Measurements from ENCODE around the gene GHSR. TPM values are rescaled to one million over a fixed set of nuclear protein-coding genes. Genes with fewer than 3 reads are reported as not detected.
A peak's percentile ranks its signal among the peaks of the same experiment; 100 is the strongest.

GHSR gene
- total RNA-seq, 1 donor = not detected

GRCh38 chr3:172461530-172462138 is 13.4 kb upstream of the GHSR start:
- TF ChIP-seq CTCF (IDR thresholded peaks at IDR 0.05; ENCODE audit: extremely low read depth, low read depth, low read length) = peak; percentile 89
- Histone ChIP-seq H3K4me1 (ENCODE audit: insufficient read depth, low read length) (no peaks in the 10 kb centered on the region), H2AFZ (ENCODE audit: low read length) (no peak overlapping the region), H3K79me2 (ENCODE audit: insufficient read depth, low read length) (no peaks in the 10 kb centered on the region), H3K36me3 (ENCODE audit: insufficient read depth, low read length) (no peaks in the 10 kb centered on the region), H4K20me1 (ENCODE audit: insufficient read depth, low read length) (no peaks in the 10 kb centered on the region), H3K27me3 (ENCODE audit: insufficient read depth, low read length) (peaks cover 17% of the 10 kb centered on the region), H3K4me2 (ENCODE audit: insufficient read depth, low read length) (no peak overlapping the region), H3K27ac (ENCODE audit: low read depth, low read length) (no peak overlapping the region), H3K9me3 (ENCODE audit: low read depth, low read length) (no peaks in the 10 kb centered on the region), H3K4me3 (ENCODE audit: insufficient read depth, low read length) (no peak overlapping the region)
- peak; percentile 50 for DNase-seq (ENCODE audit: insufficient read length, low spot score, missing footprints)

GRCh38 chr3:172456404-172456803 is 8.1 kb upstream of the GHSR start:
- H3K27me3 ChIP-seq (ENCODE audit: insufficient read depth, low read length) = peaks cover 23% of the 10 kb centered on the region
- TF ChIP-seq CTCF (IDR thresholded peaks at IDR 0.05; ENCODE audit: extremely low read depth, low read depth, low read length) = no peak
- H3K4me3 ChIP-seq (ENCODE audit: insufficient read depth, low read length) = no peak overlapping the region
- no peak overlapping the region for H2AFZ ChIP-seq (ENCODE audit: low read length)
- no peaks in the 10 kb centered on the region for H3K4me1 ChIP-seq (ENCODE audit: insufficient read depth, low read length)
- no peak overlapping the region for H3K27ac ChIP-seq (ENCODE audit: low read depth, low read length)
- H3K79me2 ChIP-seq (ENCODE audit: insufficient read depth, low read length) = no peaks in the 10 kb centered on the region
- H4K20me1 ChIP-seq (ENCODE audit: insufficient read depth, low read length) = no peaks in the 10 kb centered on the region
- no peaks in the 10 kb centered on the region for H3K9me3 ChIP-seq (ENCODE audit: low read depth, low read length)
- H3K4me2 ChIP-seq (ENCODE audit: insufficient read depth, low read length) = no peak overlapping the region
- no peak for DNase-seq (ENCODE audit: insufficient read length, low spot score, missing footprints)
- no peaks in the 10 kb centered on the region for H3K36me3 ChIP-seq (ENCODE audit: insufficient read depth, low read length)

- Histone ChIP-seq H3K36me3 (ENCODE audit: insufficient read depth, low read length) (no peaks in the 10 kb centered on the region), H3K27me3 (ENCODE audit: insufficient read depth, low read length) (peaks cover 32% of the 10 kb centered on the region), H4K20me1 (ENCODE audit: insufficient read depth, low read length) (no peaks in the 10 kb centered on the region), H3K4me3 (ENCODE audit: insufficient read depth, low read length) (no peak overlapping the region), H3K79me2 (ENCODE audit: insufficient read depth, low read length) (no peaks in the 10 kb centered on the region), H2AFZ (ENCODE audit: low read length) (no peak overlapping the region), H3K4me1 (ENCODE audit: insufficient read depth, low read length) (no peaks in the 10 kb centered on the region), H3K27ac (ENCODE audit: low read depth, low read length) (no peak overlapping the region), H3K9me3 (ENCODE audit: low read depth, low read length) (no peaks in the 10 kb centered on the region), H3K4me2 (ENCODE audit: insufficient read depth, low read length) (no peak overlapping the region)
- TF ChIP-seq CTCF (IDR thresholded peaks at IDR 0.05; ENCODE audit: extremely low read depth, low read depth, low read length) = no peak
- DNase-seq (ENCODE audit: insufficient read length, low spot score, missing footprints) = peak; percentile 54
Measured at GRCh38 chr3:172454180-172454579, 5.9 kb upstream of the GHSR start.

- no peak overlapping the region for H3K27ac ChIP-seq (ENCODE audit: low read depth, low read length)
- no peak for TF ChIP-seq CTCF (IDR thresholded peaks at IDR 0.05; ENCODE audit: extremely low read depth, low read depth, low read length)
- H3K4me1 ChIP-seq (ENCODE audit: insufficient read depth, low read length) = no peaks in the 10 kb centered on the region
- peak overlapping the region; percentile 59 for H3K4me2 ChIP-seq (ENCODE audit: insufficient read depth, low read length)
- peak overlapping the region; percentile 31 for H3K4me3 ChIP-seq (ENCODE audit: insufficient read depth, low read length)
- peak; percentile 71 for DNase-seq (ENCODE audit: insufficient read length, low spot score, missing footprints)
- H4K20me1 ChIP-seq (ENCODE audit: insufficient read depth, low read length) = no peaks in the 10 kb centered on the region
- H3K36me3 ChIP-seq (ENCODE audit: insufficient read depth, low read length) = no peaks in the 10 kb centered on the region
- H3K9me3 ChIP-seq (ENCODE audit: low read depth, low read length) = no peaks in the 10 kb centered on the region
- peaks cover 66% of the 10 kb centered on the region for H3K27me3 ChIP-seq (ENCODE audit: insufficient read depth, low read length)
- no peaks in the 10 kb centered on the region for H3K79me2 ChIP-seq (ENCODE audit: insufficient read depth, low read length)
- H2AFZ ChIP-seq (ENCODE audit: low read length) = no peak overlapping the region
Measured at GRCh38 chr3:172449466-172450149, 1.4 kb upstream of the GHSR start.
